GM21381 (cell line): Measurements from ENCODE around the gene SLC5A1.
"Not testable (repeated sequence)": the region's sequence is repeated elsewhere in the genome, so short reads cannot be mapped to it uniquely, and the experiment has no call there.

ENCODE experiments used
- ATAC-seq: cut with Tn5 transposase; IDR thresholded peaks from one replicate; pipeline ENCODE4 v1.9.1; 2021; ENCODE audit warnings: mild to moderate bottlenecking, moderate library complexity; ENCODE audit not compliant: unreplicated experiment

Gene SLC5A1

DNA sequence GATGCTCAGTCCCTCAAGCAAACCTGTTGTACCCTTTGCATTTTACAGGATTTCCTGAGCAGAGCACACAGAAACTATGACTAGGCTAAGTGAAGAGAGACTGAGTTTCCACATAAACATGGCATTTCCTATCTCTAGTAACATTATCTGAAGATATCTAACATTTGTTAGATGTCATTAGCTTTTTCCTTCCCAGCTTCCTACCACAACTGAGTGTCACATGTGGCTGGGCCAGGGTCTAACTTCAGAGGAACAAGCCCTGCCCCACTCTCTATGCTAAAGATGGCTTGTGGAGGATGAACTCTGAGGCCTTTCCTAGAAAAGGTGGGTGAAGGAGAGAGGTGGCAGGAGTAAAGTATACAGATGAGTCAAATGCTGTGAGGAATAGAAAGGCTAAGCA is 99.5 kb downstream of the SLC5A1 start:
- ATAC-seq = no peak

DNA sequence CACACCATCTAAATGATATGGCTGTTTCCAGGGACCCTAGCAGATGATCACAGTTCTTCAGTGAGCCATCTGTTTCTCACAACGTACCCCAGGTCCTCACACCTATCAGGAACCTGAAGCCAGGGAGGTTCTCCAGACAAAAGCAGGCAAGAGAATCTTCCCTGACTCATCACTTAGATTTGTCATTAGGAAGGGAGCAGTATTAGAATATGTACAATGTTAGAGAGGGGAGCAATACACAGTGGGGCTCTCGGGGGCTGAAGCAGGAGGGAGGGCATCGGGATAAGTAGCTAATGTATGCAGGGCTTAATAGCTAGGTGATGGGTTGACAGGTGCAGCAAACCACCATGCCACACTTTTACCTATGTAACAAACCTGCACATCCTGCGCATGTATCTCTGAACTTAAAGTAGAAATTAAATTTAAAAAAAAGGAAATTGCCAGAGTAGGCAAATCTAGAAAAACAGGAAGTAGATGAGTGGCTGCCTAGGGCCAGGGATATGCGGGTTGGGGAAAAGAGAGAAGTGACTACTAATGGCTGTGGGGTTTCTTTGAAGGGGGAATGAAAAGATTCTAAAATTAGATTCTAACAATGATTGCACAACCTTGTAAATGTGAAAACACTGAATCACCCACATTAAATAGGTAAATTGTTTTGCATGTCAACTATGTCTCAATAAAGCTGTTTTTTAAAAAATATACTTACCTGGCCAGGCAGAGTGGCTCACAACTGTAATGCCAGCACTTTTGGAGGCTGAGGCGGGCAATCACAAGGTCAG is 101.6 kb downstream of the SLC5A1 start:
- no peak for ATAC-seq

- ATAC-seq = not testable (repeated sequence)
Observed at GRCh38 chr22:32147128-32147527, 104.1 kb downstream of the SLC5A1 start.

DNA sequence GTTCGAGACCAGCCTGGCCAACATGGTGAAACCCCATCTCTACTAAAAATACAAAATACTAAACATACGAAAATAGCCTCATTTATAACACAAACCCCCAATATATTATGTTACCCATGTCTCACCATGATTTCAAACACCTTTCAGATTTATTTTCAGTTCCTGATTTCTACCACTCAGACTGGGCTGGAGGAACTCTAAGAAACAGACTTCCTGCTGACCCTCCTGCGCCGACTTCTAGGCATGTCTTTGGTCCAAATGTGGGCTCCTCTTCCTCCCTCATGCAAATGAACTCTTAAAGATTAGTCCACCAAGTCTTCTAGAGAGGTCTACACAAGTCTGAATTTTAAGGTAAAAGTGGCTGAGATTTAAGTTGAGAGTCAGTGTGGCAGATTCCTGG is 105.3 kb downstream of the SLC5A1 start:
- not testable (repeated sequence) for ATAC-seq

DNA sequence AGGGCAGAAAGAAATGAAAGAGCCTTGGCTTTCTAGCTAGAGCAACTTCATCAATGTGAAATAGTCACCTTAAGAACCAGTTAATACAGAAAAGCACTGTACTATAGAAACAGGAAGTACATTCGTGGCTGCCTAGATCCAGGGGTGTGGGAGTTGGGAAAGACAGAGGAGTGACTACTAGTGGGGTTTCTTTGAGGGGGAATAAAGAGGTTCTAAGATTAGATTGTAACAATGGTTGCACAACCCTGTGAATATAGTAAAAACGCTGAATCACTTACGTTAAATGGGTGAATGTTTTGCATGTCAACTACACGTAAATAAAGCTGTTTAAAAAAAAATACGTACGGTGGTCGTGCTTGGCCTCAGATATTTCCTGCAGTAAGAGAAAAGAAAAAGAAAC is 107.6 kb downstream of the SLC5A1 start:
- ATAC-seq = not testable (repeated sequence)

DNA sequence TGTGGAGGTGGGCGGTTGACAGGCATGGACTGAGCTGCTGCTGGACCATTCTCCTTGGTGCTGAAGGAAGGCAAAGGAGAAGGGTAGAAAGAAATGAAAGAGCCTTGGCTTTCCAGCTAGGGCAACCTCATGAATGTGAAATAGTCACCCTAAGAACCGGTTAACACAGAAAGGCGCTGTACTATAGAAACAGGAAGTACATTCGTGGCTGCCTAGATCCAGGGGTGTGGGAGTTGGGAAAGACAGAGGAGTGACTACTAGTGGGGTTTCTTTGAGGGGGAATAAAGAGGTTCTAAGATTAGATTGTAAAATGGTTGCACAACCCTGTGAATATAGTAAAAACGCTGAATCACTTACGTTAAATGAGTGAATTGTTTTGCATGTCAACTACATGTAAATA is 108.6 kb downstream of the SLC5A1 start:
- ATAC-seq = not testable (repeated sequence)

GRCh38 chr22:32154727-32155126 is 111.7 kb downstream of the SLC5A1 start:
- ATAC-seq = not testable (repeated sequence)

GRCh38 chr22:32157632-32158031 is 114.6 kb downstream of the SLC5A1 start:
- ATAC-seq = not testable (repeated sequence)

- no peak for ATAC-seq
Observed at GRCh38 chr22:32158712-32159533, 115.9 kb downstream of the SLC5A1 start, which contains the start of gene C22orf42. Gene C22orf42, minus strand, starts transcription at chr22:32159303. Its CDS starts 88 bp downstream, at chr22:32159215.

DNA sequence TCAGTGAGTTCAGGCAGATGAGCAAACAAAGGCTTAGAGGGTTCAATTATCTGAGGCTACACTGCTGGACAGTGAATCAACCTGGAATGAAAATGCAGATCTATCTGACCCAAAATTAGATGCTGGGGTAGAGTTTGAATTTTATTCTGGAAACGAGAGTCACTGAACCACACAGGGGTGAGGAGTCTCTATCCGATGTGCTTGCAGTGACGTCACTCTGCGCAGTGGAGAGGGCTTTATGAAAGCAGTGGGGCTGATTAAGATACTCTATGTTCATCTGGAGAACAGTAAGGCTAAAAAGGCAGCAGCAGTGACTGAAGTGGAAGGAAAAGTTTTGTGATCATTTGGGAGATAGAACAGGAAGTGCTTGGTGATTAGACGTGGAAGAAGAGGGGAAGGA is 117.3 kb downstream of the SLC5A1 start:
- ATAC-seq = not testable (repeated sequence)
